ENCODE results near the gene ETV3.
"Not testable (repeated sequence)": the region's sequence is repeated elsewhere in the genome, so short reads cannot be mapped to it uniquely, and the experiment has no call there.

Gene ETV3

DNA sequence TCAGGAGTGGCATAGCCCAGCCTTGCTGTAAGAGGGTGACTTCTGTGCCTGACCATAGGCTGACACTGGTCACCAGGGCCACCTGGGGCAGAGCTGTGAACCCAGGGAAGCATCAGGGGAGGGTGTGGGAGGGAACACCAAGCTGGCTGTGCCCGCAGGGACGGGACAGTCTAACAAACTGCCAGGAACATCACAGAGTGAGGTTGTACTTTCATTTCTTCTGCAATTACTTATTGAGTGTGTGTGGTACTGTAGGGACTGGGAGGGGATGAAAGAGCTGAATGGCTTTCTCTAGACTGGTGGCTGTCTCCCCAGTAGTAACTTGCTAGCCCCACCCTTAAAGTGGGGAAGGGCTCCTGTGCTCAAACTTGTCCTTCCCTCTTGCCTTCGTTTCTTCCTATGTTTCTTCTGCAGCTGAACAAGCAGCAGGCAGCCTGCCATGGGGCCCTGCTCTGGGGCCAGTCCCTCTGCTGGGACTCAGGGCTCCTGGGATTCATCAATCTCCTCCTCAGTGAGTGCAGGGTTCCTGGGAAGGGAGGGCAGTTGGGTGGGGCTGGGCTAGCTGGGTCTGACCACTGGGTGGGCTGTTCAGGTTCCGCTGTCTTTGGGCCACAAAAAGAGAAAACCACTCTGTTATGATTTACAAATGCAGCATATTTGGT, 39.7 kb upstream of the ETV3 start:
- TF ChIP-seq, protein P1, sequence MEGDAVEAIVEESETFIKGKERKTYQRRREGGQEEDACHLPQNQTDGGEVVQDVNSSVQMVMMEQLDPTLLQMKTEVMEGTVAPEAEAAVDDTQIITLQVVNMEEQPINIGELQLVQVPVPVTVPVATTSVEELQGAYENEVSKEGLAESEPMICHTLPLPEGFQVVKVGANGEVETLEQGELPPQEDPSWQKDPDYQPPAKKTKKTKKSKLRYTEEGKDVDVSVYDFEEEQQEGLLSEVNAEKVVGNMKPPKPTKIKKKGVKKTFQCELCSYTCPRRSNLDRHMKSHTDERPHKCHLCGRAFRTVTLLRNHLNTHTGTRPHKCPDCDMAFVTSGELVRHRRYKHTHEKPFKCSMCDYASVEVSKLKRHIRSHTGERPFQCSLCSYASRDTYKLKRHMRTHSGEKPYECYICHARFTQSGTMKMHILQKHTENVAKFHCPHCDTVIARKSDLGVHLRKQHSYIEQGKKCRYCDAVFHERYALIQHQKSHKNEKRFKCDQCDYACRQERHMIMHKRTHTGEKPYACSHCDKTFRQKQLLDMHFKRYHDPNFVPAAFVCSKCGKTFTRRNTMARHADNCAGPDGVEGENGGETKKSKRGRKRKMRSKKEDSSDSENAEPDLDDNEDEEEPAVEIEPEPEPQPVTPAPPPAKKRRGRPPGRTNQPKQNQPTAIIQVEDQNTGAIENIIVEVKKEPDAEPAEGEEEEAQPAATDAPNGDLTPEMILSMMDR (IDR thresholded peaks at IDR 0.05; ENCODE audit: low read depth, low read length) = no peak
- no peak overlapping the region for H3K4me3 ChIP-seq (ENCODE audit: low read depth, low read length)
- no peak for DNase-seq (ENCODE audit: low read depth, low spot score)
- in situ Hi-C loops (cut with HindIII; ENCODE audit: low sequenced_read_pairs) = no loop called here

DNA sequence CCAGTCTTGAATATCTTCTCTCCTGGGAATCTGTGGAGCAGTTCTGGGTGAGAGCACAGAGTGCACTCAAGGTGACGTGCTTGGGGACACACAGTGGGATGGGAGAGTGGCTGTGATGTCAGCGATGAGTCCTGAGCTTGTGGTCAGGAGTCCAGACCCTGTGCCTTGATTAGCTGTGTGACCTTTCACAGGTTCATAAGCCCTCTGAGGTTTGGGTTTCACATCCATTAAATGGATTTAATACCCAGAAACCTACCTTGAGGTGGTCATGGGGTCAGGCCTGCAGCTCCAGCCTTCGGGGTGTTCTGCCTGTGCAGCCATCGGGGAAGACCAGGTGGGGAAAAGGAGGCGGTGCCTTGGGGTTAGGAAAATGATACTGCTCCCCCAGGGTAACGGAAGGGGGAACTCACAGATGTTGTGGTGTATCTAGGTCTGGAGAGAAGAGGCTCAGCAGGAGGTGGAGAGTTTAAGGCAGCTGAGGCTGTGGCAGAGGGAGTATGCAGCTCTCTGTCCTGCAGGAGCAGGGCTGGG, 38.5 kb upstream of the ETV3 start:
- no peak overlapping the region for H3K4me3 ChIP-seq (ENCODE audit: low read depth, low read length)
- TF ChIP-seq, protein P1 (IDR thresholded peaks at IDR 0.05; ENCODE audit: low read depth, low read length) = no peak
- in situ Hi-C loops (cut with HindIII; ENCODE audit: low sequenced_read_pairs) = no loop called here
- DNase-seq (ENCODE audit: low read depth, low spot score) = no peak

DNA sequence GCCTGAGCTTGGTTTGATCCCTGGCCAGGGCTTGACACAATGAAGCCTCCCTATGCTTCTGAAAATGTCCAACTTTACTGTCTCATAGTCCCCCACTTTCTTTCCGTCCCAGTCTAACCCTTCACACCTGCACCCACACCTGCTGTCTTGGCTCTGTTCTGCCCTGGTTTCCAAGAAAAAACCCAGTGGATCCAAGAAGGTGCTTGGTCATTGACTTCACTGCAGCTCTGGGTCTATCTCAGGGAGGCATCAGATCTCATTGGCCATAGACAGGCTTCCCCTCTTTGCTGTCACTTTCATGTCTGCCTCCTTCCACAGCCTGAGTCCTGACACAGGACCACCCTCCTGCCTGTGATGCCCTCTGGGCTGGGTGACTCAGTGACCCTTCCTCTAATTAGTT, 37.8 kb upstream of the ETV3 start:
- in situ Hi-C loops (cut with HindIII; ENCODE audit: low sequenced_read_pairs) = no loop called here
- DNase-seq (ENCODE audit: low read depth, low spot score) = no peak

DNA sequence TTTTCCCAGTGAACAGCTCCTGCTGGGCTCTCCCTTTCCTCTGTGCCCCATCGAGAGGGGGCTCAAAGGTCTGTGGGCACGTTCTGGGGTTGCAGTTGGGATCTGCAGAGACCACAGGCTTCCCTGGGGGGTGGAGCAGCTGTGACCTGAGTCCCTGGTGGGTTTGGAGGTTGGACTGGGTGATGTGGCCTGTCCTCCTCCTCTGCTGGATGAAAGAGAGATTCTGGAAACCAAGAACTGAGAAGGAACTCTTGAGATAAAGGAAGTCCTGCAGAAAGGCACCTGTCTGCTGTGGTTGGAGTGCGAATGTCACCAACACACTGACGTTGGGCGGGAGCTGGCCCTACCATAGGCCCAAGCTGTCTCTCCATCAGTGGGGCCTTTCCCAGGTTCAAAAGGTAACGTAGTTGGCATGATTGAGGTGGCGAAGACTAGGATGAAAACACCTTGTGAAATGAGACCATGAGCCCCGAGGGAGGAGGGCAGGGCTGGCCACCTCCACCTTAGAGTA, 35.8 kb upstream of the ETV3 start:
- TF ChIP-seq, protein P1 (IDR thresholded peaks at IDR 0.05; ENCODE audit: low read depth, low read length) = no peak
- DNase-seq (ENCODE audit: low read depth, low spot score) = no peak
- no peak overlapping the region for H3K4me3 ChIP-seq (ENCODE audit: low read depth, low read length)
- in situ Hi-C loops (cut with HindIII; ENCODE audit: low sequenced_read_pairs) = no loop called here

More for the DNA sequence above, 37.8 kb upstream of the ETV3 start:
- TF ChIP-seq, protein P1 (IDR thresholded peaks at IDR 0.05; ENCODE audit: low read depth, low read length) = no peak
- no peak overlapping the region for H3K4me3 ChIP-seq (ENCODE audit: low read depth, low read length)

DNA sequence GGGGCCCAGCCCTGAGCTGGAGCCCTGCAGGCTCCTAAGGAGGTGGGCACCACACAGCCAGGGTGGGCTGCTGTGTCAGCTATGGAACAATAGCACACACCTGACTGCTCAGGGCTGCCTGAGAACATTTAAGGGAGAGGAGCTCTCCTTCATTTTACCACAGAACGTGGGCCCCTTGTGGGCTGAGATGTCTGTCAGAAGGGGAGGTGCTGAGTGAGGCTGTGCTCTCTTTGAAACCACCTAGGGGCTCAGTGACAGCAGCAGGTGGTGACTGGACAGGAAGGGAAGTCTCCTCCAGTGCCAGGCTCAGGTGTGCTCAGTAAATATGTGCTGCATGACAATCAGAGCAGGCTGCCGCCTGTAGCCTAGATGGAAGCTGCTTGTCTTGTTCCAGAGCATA, 35.0 kb upstream of the ETV3 start:
- in situ Hi-C loops (cut with HindIII; ENCODE audit: low sequenced_read_pairs); DNase-seq (ENCODE audit: low read depth, low spot score): not testable (repeated sequence)

DNA sequence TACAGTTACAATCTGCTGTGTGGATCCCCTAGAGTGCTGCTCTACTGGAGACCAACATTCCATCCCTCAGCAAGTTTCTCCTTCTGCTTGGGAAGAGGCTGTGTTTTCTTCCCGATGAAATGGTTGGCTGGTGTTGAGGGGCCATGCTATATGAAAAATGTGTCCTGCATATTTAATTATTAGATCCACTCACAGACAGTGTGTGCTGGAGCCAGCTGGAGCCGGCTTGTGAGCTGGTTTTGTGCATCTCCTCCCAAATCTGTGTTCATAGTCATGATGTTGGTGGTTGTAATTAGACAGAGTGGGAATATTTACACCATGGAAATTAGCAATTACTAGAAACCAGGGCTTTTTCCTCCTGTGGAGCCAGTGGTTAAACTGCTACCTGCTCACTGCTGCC, 34.4 kb upstream of the ETV3 start:
- in situ Hi-C loops (cut with HindIII; ENCODE audit: low sequenced_read_pairs); DNase-seq (ENCODE audit: low read depth, low spot score); H3K4me3 ChIP-seq (ENCODE audit: low read depth, low read length): not testable (repeated sequence)

More for the DNA sequence above, 35.0 kb upstream of the ETV3 start:
- H3K4me3 ChIP-seq (ENCODE audit: low read depth, low read length) = not testable (repeated sequence)

DNA sequence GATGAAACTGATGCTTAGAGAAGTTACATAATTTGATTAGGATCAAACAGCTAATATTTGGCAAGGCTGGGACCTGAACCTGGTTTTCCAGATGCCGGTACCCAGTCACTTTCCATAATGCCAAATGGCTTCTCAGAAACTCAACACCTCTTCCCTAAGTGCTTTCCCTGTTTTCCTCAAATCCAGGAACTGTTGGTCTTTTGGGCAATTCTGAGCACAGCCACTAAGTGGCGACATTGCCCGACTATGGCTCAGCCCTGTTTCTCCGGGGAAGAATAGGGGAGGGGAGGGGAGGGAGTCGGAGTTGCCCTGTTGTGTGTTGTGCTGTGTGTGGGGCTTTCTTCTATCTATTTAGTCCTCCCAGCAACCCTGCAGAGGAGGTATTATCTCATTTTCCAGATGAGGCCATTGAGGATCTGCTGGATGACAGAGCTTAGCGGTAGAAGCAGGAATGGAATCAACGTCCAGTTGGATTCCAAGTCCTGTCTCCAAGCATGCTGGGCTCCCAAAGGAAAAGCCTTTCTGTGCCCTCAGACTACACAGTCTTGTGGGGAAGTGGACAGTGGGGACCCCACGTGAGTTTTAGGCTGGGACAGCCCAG, 33.8 kb upstream of the ETV3 start:
- in situ Hi-C loops (cut with HindIII; ENCODE audit: low sequenced_read_pairs); H3K4me3 ChIP-seq (ENCODE audit: low read depth, low read length); DNase-seq (ENCODE audit: low read depth, low spot score): not testable (repeated sequence)
